ENCODE measurements around the gene FRMD1.

Gene FRMD1
- 0 reads per million in 2 donors for total RNA-seq

DNA sequence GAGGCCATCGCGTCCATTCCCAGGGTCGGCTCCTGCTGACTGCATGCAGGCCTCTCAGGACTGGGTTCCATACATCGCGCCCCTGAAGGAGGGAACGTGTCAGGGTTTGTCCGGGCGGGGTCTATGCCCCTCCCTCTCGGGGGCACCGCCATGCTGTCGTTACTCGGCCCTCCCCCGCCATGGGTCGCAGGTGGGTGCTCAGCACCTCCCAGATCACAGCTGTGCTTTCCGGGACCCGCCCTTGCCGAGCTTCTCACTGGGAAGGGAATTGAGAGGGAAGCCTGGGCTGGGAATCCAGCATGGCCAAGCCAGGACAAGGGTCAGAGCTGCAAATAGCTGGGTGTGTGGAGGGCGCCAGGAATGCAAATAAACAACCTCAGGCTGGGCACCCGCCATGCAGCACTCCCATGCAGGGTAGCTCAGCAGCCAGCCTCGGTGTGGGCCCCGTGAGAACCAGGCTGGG lies at the start of gene FRMD1:
TSS of gene FRMD1 (minus strand) at position 270 of the 463 bp plus-strand sequence. CDS start at position 152, 118 bp downstream.
- no peak for DNase-seq

DNA sequence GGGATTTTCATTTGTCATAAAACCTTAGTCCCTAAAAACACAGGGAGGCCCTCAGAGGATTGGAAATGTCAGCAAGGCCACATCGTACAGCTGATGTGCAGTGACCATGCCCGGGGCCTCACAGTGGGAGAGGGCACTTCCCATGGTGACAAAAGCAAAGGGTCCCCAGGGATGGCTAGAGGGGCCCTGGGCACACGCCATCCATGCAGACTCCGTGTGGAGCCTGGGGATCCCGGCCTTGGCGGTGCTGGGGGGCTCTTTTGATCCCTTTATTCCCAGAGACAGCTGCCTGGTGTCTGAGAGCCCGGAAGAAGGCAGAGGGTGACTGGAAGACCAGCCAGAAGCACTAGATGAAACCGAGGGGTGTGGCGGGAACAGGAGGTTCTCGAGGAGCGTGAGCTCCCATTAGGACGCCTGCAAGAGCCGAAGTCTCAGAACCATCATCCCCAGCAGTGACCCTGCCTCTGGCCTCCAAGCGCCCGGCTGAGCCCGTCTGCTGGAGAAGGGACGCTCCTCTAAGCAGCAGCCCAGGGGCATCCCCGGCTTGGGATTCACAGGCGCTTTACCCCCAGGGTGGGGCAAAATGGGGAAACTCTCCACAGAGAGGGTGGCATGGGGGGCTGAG lies 49.1 kb upstream of the FRMD1 start:
- DNase-seq = no peak

GRCh38 chr6:168127384-168127868 lies 48.4 kb upstream of the FRMD1 start:
- DNase-seq = no peak

GRCh38 chr6:168126566-168127383 lies 47.8 kb upstream of the FRMD1 start:
- DNase-seq = no peak

- no peak for DNase-seq
Measured at GRCh38 chr6:168125429-168126001, 46.5 kb upstream of the FRMD1 start.

GRCh38 chr6:168124921-168125320 lies 45.9 kb upstream of the FRMD1 start:
- DNase-seq = no peak

DNA sequence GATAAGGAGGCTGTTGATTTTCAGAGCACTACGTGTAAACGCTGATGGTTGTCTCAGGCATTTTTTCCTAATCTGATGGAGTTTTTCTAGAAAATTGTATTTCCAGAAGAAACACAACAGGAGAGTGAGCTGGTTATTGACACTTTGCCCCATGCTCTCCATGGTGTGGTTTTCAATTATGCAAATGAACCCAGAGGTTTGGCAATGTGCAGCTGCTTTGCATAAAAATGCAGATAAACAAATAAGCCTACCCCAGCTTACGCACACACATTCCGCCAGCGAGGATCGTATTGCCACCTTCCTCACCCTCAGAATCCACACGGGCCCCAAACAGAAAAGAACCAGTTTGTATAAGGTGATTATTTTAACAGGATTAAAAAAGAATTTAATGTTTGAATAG lies 45.1 kb upstream of the FRMD1 start:
- DNase-seq = no peak

DNA sequence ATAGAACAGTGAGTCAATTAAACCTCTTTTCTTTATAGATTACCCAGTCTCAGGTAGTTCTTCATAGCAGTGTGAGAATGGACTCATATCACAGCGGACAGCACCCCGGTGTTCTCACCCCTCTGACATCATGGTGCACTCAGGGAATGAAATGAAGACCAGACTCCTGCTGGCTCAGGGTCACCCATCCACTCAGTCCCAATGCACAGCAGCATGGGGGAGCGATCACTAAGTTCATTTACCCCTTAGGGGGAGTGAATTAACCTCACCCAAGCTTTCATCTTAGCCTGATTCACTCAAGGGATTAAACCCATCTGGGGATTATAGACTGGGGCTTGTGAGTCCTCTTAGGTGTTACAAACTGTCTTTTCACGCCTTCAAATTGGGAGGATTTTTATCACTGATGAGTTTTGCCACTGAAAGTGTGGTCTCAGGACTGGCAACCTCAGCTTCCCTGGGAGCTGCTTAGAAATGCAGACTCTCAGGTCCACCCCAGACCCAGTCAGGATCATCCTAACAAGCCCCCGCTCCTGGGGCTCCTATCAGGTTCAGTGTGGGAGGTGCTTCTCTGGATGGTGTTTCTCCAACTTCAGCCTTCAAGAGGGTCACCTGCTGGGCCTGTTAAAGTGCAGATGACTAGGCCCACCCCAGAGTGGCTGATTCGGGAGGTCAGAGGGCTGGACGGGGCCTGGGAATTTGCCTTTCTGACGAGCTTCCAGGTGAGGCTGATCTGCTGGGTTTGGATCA lies 44.3 kb upstream of the FRMD1 start:
- DNase-seq = no peak

DNA sequence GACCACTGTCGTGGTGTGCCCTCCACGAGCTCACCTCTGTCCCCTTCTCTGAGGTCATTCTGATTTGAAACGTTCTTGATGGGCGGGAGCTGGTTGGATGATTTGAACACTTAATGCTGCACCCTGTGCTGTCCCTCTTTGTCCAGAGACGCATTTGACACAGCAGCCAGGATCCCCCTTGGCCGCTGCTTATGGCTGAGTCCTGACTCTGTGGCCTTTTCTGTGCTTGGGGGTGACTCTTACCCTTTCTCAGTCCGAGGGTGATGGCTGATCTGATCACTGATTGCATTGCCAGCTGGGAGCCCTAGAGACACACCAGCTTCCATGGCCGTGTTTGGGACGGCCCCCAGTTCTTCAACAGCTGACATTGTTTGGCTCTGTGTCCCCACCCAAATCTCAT lies 43.5 kb upstream of the FRMD1 start:
- DNase-seq = no peak

GRCh38 chr6:168122011-168122410 lies 43.0 kb upstream of the FRMD1 start:
- DNase-seq = no peak

GRCh38 chr6:168121303-168121665 lies 42.3 kb upstream of the FRMD1 start:
- peak in 1 of 5 experiments; percentile 58 for DNase-seq

DNA sequence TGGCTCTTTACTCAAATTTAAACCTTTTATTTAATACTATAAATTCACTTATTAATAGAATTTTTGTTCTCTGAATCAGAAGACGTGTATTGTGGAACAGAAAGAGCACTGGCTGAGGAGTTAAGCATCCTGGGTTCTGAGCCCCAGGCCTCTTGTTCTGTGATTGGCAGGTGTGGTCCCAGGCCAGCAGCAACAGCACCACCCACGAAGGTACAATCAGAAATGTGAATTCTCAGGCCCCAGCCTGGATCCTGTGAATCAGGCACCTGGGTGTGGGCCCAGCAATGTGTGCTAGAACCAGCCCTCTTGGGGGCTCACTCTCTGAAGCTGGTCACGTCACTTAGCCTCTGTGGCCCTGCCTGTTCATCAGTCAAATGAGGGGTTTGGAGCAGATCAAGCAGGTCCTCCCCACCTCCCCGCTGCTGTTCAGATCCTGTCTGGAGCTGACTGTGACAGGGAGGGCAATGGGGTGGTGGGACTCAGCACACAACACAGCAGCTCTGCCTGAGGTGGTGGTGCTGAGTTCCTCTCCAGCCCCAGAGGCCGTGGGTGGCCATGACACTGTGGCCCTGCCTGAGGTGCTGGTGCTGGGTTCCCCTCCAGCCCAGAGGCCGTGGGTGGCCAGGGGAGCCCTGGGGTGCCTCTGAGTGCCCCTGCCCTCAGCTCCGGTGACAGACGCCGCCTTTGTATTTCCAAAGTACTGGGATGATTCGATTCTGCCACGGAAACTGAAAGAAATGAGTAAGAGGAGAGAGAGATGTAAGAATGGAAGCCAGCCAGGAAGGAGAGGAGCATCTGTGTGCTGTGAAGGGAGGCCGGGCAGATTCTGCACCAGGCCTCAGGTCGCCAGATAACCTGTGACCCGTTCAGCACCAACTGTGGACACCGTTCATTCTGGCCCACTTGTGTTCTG lies 41.6 kb upstream of the FRMD1 start:
- DNase-seq = peak in 1 of 5 experiments; percentile 68

DNA sequence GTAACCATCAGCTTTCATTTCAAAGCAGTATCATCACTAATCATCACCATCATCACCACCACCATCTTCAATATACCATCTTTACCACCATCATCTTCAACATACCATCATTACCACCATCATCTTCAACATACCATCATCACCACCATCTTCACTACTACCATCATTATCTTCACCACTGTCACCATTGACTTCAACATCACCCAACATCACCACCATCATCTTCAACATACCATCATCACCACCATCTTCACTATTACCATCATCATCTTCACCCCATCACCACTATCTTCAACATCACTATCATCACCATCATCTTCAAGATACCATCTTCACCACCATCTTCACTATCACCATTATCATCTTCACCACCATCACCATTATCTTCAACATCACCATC lies 40.5 kb upstream of the FRMD1 start:
- no peak for DNase-seq

- DNase-seq = no peak
Measured at GRCh38 chr6:168118935-168119334, 39.9 kb upstream of the FRMD1 start.

GRCh38 chr6:168117942-168118341 lies 38.9 kb upstream of the FRMD1 start:
- DNase-seq = no peak

- DNase-seq = no peak
Measured at GRCh38 chr6:168116975-168117899, 38.2 kb upstream of the FRMD1 start.

DNA sequence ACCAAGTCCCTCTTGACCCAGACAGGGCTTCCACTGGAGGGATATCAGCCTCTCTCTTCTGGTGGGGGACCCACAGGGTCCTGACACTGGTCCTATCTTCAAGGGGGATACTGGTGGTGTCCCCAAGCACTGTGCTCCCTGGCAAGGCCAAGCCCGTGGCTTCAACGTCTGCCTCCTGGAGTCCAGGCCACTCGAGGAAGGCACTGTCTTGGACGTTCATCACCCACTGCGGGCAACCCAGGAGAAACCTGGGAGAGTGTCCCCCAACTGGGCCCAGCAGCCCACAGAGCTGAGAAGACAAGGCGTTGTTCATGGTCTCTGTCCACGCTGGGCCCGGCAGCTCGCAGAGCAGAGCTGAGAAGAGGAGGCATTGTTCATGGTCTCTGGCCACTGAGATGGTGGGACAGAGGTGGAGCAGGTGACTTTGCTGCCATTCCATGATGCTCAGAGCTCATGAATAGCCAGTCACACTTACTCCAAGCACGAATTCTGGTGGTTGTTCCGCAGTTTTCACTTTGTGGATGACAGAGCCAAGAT lies 37.5 kb upstream of the FRMD1 start:
- DNase-seq = no peak

GRCh38 chr6:168115748-168116437 lies 36.9 kb upstream of the FRMD1 start:
- DNase-seq = no peak

GRCh38 chr6:168113226-168113625 lies 34.2 kb upstream of the FRMD1 start:
- DNase-seq = no peak

DNA sequence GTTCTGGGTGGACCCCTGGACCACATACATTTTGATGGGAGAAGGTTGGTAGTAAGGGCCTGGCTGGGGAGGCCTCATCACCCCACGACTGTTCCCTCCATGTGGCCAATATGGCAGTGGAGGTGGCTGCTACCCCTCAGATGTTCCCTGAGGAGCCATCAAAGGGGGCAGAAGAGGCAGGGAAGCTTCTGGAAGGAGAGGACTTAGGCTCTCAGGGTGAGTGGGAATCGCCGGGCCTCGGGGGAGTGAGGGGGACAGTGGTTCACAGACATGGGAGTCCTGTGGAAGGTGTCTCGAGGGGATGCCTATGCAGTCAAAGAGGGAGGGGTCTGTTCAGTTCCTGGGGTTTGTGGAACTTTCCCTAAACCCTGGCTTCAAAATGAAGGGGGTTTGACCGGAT lies 32.9 kb upstream of the FRMD1 start:
- DNase-seq = no peak

Data from T-helper 2 cell (primary cell).